Keratinocyte (primary cell): ENCODE data around the gene PADI1.

Source experiments
- EZH2 ChIP-seq: IDR thresholded peaks from one replicate; pipeline ENCODE4 v1.6.1; 2012; ENCODE audit warnings: inconsistent platforms, mild to moderate bottlenecking, low read length, moderate library complexity
- TF ChIP-seq, protein P1 (sequence below), 3 experiments: IDR thresholded peaks in 1 of 3; conservative IDR thresholded peaks in 1 of 3; optimal IDR thresholded peaks in 1 of 3; 2 replicates in 2 of 3; 3 replicates in 1 of 3; pipeline versions ENCODE3 to v1.5.1; 2011; ENCODE audit warnings: low read length in 3 of 3, mild to moderate bottlenecking in 3 of 3, moderate library complexity in 2 of 3, control low read depth in 1 of 3, inconsistent platforms in 1 of 3; ENCODE audit not compliant: insufficient read depth in 2 of 3; ENCODE audit errors: extremely low read depth in 1 of 3

DNA sequence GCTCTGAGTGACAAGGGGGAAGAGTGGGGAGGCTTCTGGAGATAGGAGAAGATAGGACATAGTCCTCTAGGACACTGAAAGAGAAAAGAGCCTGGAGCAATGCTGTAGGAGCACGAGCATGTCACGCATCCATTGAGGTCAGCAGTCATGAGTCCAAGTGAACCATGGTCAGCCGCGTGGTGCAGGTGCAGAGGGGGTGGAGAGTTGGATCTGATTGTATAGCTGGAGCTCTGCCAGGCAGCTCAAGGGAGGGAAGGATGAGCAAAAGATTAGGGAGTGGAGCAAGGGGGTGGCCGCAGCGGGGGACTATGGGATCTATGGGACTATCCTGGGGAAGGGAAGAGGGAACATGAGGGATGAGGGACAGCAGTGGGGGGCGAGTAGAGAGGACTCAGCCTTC, 14.0 kb downstream of the PADI1 start:
- TF ChIP-seq, protein P1, sequence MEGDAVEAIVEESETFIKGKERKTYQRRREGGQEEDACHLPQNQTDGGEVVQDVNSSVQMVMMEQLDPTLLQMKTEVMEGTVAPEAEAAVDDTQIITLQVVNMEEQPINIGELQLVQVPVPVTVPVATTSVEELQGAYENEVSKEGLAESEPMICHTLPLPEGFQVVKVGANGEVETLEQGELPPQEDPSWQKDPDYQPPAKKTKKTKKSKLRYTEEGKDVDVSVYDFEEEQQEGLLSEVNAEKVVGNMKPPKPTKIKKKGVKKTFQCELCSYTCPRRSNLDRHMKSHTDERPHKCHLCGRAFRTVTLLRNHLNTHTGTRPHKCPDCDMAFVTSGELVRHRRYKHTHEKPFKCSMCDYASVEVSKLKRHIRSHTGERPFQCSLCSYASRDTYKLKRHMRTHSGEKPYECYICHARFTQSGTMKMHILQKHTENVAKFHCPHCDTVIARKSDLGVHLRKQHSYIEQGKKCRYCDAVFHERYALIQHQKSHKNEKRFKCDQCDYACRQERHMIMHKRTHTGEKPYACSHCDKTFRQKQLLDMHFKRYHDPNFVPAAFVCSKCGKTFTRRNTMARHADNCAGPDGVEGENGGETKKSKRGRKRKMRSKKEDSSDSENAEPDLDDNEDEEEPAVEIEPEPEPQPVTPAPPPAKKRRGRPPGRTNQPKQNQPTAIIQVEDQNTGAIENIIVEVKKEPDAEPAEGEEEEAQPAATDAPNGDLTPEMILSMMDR (optimal IDR thresholded peaks at IDR 0.05 in 1 of 3, IDR thresholded peaks at IDR 0.05 in 1 of 3, conservative IDR thresholded peaks at IDR 0.05 in 1 of 3; ENCODE audit: extremely low read depth in 1 of 3, insufficient read depth in 2 of 3, low read length in 3 of 3): no peak
- no peak for TF ChIP-seq EZH2
